Spinal cord (tissue), 10 donors: ENCODE results near the gene CERS4. TPM values are rescaled to one million over a fixed set of nuclear protein-coding genes. Genes with fewer than 3 reads are reported as not detected.
A peak's percentile ranks its signal among the peaks of the same experiment; 100 is the strongest.
"Not testable (repeated sequence)": the region's sequence is repeated elsewhere in the genome, so short reads cannot be mapped to it uniquely, and the experiment has no call there.

ENCODE experiments used
- DNase-seq, 6 donors: peaks; one replicate each; pipeline versions ENCODE4 v3.0.0 to v3.0.0-alpha.2; 2013 to 2015; ENCODE audit warnings: low spot score in 6 of 6, low read depth in 4 of 6
- H3K27ac ChIP-seq: one replicate; pipeline ENCODE4 v1.5.1; 2013; ENCODE audit warnings: low read depth, low read length, control low read depth
- H3K27me3 ChIP-seq: one replicate; pipeline ENCODE4 v1.6.1; 2013; ENCODE audit warnings: low read length; ENCODE audit not compliant: control insufficient read depth, insufficient read depth
- H3K36me3 ChIP-seq: one replicate; pipeline ENCODE4 v1.6.1; 2013; ENCODE audit warnings: low read length; ENCODE audit not compliant: control insufficient read depth, insufficient read depth
- H3K4me1 ChIP-seq: one replicate; pipeline ENCODE4 v1.6.1; 2013; ENCODE audit warnings: low read length; ENCODE audit not compliant: control insufficient read depth, insufficient read depth
- H3K4me3 ChIP-seq: one replicate; pipeline ENCODE4 v1.5.1; 2013; ENCODE audit warnings: low read depth, low read length, control low read depth
- H3K9me3 ChIP-seq: one replicate; pipeline ENCODE4 v1.6.1; 2013; ENCODE audit warnings: low read length; ENCODE audit not compliant: control insufficient read depth, insufficient read depth
- WGBS: methylation state at CpG from one replicate; pipeline ENCODE4 v1.1.5; 2013; ENCODE audit warnings: missing lambda C conversion rate; ENCODE audit not compliant: insufficient coverage; 5-methylcytosine and 5-hydroxymethylcytosine counted together
- polyA plus RNA-seq, 2 donors: library from polyadenylated mRNA; unstranded; fragments of 120-200 nt; gene quantifications; one replicate each; pipeline ENCODE4 v1.2.1, GENCODE V29; 2013; ENCODE audit not compliant: insufficient read length in 2 of 2
- total RNA-seq, 2 donors: library from RNA; depleted of rRNA in 1 of 2; stranded (reverse); fragments of 120-200 nt in 1 of 2; fragments of >200 nt in 1 of 2; gene quantifications; one replicate each; pipeline versions ENCODE4 v1.2.3 to v1.2.4, GENCODE V29; 2013 to 2014
- donor health status: healthy.

CERS4 gene
- total and polyA plus RNA-seq, 4 donors: 40.8 to 62.2 (median 48.3) TPM

DNA sequence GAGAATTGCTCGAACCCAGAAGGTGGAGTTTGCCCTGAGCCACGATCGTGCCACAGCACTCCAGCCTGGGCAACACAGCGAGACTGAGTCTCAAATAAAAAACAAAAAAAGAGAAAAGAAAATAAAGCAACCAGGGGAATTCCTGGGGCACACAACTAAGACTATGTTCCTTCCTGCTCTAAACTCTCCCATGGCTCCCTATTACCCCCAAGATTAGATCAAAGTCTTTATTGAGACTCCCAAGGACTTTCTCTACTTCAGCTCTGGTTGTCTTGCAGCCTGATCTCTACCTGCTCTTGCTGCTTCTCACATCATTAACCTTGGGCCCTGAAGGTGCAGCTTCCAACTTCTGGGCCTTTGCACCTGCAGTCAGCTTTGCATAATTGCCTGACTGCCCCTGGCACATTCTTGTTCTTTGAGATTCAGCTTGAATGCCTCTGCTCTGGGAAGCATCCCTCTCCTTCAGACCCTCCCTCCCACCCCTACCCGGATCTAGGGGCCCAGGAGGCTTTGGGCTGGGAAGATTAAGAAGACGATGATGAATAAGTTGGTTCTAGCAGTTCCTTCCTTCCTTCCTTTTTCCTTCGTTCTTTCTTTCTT lies 16.8 kb upstream of the CERS4 start:
- Histone ChIP-seq H3K36me3 (no peaks in the 10 kb centered on the region), H3K4me3 (no peak overlapping the region), H3K9me3 (no peaks in the 10 kb centered on the region), H3K27me3 (no peaks in the 10 kb centered on the region), H3K27ac (no peak overlapping the region), H3K4me1 (peaks cover 3% of the 10 kb centered on the region)
- no peak for DNase-seq
- 100% methylated on average over 3 of the region's 7 CpGs for WGBS

DNA sequence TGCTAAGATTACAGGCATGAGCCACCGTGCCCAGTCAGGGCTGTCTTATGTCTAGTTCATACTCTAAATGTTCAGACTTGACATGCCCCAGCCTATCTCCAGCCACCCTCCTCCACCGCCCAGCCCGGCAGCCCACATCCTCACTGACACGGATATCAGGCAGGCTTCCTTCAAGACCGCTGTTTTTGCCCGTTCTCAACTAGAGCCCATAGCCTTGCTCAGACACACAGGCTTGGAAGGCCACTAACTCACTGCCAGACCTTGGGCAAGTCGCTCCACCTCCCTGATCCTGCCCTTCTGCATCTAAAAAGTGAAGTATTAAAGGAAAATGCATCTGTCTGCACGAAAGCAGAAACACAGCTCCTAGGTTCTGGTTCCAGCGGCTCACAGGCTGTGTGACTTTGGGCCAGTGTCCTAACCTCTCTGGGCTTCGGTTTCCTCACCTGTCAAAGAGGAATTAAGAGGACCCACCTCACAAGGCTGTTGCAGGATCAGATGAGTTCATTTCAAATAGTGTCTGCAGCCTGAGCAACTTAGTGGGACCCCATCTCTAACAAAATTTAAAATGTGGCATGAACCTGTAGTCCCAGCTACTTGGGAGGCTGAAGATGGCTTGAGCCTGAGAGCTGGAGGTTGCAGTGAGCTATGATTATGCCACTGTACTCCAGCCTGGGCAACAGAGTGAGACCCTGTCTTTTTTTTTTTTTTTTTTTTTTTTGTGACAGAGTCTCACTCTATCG lies 14.5 kb upstream of the CERS4 start:
- H3K4me3 ChIP-seq: no peak overlapping the region
- no peaks in the 10 kb centered on the region for H3K9me3 ChIP-seq
- WGBS: 93% methylated on average over 10 of the region's 11 CpGs
- no peaks in the 10 kb centered on the region for H3K27me3 ChIP-seq
- peaks cover 3% of the 10 kb centered on the region for H3K4me1 ChIP-seq
- DNase-seq: no peak
- no peaks in the 10 kb centered on the region for H3K36me3 ChIP-seq
- no peak overlapping the region for H3K27ac ChIP-seq

DNA sequence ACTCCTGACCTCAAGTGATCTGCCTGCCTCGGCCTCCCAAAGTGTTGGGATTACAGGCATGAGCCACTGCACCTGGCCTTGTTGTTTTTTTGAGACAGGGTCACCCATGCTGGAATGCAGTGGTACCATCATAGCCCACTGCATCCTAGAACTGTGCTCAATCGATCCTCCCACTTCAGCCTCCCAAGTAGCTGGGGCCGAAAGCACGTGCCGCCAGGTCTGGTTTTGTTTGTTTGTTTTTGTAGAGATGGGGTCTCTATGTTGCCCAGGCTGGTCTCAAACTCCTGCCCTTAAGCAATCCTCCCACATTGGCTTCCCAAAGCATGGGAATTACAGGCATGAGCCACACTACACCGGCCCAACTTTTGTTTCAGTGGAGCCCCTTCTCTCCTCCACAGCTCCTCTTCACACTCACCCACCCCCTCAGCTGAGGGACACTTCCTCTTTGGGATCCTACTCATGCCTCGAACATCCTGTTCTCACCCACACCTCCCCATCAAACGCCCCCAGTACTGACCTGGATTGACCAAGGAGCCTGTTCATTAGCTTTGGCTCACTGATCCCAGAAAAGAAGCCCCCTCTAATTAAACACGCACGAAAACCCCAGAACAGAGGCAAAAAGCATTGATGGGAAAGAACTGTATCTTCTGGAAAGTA lies 12.8 kb upstream of the CERS4 start:
- Histone ChIP-seq H3K4me3 (no peak overlapping the region), H3K36me3 (no peaks in the 10 kb centered on the region), H3K27ac (no peak overlapping the region), H3K27me3 (no peaks in the 10 kb centered on the region), H3K9me3 (no peaks in the 10 kb centered on the region), H3K4me1 (peaks cover 3% of the 10 kb centered on the region)
- 83% methylated on average over 2 of the region's 10 CpGs for WGBS
- DNase-seq: no peak

DNA sequence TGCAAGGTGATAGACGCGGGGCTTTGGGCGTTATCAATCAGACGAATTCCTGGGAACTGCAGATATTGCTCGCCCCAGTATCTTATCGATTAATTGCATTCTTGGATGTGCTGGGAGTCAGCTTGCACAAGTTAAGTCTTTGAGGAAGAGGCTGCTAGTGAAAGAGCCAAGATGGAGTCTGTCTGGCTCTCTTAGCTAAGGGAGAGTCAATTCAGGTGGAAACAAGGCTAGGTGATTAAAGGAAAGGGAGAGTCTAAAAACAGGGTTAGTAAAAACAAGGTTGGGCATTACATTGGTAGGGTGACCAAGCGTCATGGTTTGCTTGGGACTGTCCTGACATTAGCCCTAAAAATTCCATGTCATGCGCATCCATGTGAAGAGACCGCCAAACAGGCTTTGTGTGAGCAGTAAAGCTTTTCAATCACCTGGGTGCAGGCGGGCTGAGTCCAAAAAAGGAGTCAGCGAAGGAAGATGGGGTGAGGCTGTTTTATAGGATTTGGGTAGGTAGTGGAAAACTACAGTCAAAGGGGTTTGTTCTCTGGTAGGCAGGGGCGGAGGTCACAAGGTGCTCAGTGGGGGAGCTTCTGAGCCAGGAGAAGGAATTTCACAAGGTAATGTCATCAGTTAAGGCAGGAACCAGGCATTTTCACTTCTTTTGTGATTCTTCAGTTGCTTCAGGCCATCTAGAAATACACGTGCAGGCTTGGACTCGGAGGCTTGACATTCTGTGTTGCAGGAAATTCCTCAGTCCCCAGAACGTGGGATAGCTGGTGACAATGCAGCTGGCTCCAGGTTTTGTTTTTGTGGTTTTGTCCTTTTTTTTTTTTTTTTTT lies 5.7 kb upstream of the CERS4 start:
- not testable (repeated sequence) for DNase-seq, H3K9me3 ChIP-seq, H3K36me3 ChIP-seq, H3K4me3 ChIP-seq, H3K27ac ChIP-seq, H3K27me3 ChIP-seq, H3K4me1 ChIP-seq
- WGBS: 59% methylated on average over 15 of the region's 15 CpGs

DNA sequence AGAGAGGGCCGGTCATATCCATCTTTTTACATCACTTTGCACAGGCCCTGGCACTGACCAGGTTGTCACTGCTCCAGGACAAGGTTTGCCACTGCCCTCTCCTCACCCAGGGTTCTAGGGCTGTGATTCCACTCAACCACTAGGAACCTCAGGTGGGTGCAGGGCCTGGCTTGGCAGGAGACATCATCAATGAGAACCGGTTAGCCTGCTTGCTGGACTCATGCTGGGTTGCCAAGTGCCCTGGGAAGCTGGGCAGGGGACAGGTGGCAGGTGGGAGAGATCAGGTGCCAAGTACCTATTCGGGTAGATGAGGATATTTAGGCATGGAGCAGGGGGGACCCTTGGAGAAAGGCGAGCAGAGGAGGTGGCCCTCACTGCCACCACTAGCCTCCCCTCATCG lies 4.2 kb upstream of the CERS4 start:
- no peak overlapping the region for H3K27ac ChIP-seq
- 67% methylated on average over 3 of the region's 5 CpGs for WGBS
- H3K36me3 ChIP-seq: no peaks in the 10 kb centered on the region
- no peak for DNase-seq
- H3K27me3 ChIP-seq: no peaks in the 10 kb centered on the region
- no peak overlapping the region for H3K4me3 ChIP-seq
- H3K4me1 ChIP-seq: peaks cover 14% of the 10 kb centered on the region
- no peaks in the 10 kb centered on the region for H3K9me3 ChIP-seq

DNA sequence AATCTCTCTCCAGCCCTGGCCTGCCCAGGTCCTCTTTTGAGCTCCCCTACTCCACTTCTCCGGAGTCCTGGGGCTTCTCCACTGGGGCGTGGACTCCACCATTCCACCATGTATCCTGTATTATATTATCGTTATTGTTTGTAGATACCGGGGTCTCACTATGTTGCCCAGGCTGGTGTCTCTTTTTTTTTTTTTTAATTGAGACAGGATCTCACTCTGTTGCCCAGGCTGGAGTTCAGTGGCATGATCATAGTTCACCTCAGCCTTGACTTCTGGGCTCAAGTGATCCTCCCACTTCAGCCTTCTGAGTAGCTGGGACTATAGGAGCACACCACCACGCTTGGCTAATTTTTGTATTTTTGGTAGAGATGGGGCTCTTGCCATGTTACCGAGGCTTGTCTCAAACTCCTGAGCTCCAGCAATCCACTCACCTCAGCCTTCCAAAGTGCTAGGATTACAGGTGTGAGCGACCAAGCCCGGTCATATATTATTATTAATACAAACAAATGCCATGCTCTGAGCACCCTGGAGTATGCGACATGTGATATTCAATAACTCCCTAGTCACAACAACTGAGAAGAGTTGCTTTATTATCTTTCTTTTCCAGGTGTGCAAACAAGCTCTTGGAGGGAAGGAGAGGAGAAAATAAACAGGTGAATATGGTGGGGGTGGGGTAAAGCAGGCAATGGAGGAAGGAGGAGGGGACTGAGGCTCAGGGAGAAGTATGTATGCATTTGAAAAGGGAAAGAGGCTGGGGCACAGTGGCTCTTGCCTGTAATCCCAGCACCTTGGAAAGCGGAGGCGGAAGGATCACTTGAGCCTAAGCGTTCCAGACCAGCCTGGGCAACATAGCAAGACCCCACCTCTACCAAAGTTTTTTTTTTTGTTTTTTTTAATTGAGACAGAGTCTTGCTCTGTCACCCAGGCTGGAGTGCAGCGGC lies 2.8 kb upstream of the CERS4 start:
- no peak for DNase-seq
- Histone ChIP-seq H3K27ac (no peak overlapping the region), H3K36me3 (peaks cover 7% of the 10 kb centered on the region), H3K9me3 (no peaks in the 10 kb centered on the region), H3K4me1 (peaks cover 27% of the 10 kb centered on the region), H3K4me3 (no peak overlapping the region), H3K27me3 (no peaks in the 10 kb centered on the region)
- 90% methylated on average over 2 of the region's 13 CpGs for WGBS

DNA sequence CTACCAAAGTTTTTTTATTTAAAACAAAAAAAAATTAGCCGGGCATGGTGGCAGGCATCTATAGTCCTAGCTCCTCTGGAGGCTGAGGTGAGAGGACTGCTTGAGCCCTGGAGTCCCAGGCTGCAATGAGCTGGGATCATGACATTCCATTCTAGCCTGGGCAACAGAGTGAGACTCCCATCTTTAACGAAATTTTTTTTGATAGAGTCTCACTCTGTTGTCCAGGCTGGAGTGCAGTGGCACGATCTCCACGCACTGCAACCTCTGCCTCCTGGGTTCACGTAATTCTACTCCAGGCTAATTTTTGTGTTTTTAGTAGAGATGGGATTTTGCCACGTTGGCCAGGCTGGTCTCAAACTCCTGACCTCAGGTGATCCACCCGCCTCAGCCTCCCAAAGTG lies 1.8 kb upstream of the CERS4 start:
- H3K27ac ChIP-seq, H3K4me3 ChIP-seq, DNase-seq, H3K9me3 ChIP-seq, H3K27me3 ChIP-seq: not testable (repeated sequence)
- H3K4me1 ChIP-seq: peaks cover 33% of the 10 kb centered on the region
- peaks cover 13% of the 10 kb centered on the region for H3K36me3 ChIP-seq
- WGBS: 98% methylated on average over 4 of the region's 7 CpGs

DNA sequence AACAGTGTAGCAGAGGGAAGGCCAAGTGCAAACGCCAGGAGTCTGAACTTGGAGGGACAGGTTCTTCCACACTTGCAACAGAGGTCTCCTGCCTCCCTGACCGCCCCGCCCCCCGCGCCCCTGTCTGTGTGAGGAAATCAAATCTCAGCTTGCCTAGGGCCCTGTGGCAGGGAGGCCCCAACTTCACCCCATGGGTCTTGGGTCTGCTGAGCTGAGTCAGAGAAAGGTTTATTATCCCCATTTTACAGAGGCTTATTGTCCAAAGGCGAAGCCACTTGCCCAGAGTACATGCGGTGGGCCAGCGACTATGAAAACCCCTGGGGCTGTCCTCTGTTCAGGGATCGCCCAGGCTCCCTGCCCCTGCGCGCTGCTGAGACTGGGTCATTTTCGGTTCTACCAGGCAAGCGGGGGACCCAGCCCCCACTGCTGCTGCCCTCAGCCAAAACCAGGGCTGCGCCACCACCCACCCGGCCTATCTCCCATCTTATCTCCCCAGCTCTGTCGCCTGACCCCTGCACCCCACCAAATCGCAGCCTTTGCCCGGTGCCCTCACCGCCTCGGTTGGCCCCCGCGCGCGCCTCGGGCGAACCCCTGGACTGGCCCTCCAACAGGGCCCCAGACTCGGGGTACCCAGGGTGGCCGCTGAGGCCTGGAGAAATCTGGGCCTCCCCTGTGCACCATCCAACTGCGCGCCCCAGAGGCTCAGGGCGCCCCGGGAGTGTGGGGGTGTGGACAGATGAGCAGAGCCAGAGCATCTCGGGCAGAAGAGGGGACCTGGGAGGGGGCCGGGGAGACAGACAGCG lies 850 bp upstream of the CERS4 start:
- peak in 3 of 6 donors; percentile 26 to 42 (median 32) for DNase-seq
- Histone ChIP-seq H3K27ac (peak overlapping the region; percentile 78), H3K36me3 (peaks cover 15% of the 10 kb centered on the region), H3K9me3 (no peaks in the 10 kb centered on the region), H3K4me3 (peak overlapping the region; percentile 46), H3K4me1 (peaks cover 33% of the 10 kb centered on the region), H3K27me3 (no peaks in the 10 kb centered on the region)
- 7% methylated on average over 31 of the region's 35 CpGs for WGBS
